VCaP (cell line): ENCODE results near the gene TWF2.

Experiments
- H3K27ac ChIP-seq: fragments of 450-650 bp; 2 replicates; pipeline ENCODE4 v1.5.1; 2017
- TF ChIP-seq, protein P1 (sequence below): fragments of 450-650 bp; conservative IDR thresholded peaks from 2 replicates; pipeline ENCODE4 v1.5.1; 2017; ENCODE audit warnings: mild to moderate bottlenecking, moderate library complexity

TWF2 gene

DNA sequence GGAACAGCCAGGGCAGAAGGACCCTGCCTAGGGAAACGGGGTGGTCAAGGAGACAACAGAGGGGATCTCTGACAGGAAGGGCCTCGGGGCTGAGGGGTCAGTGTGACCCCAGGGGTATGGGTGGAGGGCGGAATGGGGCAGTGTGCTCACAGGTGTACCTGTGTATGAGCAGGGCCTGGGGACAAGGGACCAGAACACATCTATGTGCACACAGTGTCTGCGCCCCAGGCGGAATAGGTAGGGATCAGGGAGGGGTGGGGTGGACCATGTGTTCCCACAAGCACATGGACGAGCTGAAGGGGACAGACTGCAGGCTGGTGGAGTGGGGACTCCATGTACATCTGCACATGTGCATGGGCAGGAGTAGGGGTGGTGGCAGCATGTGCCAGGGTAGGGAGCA lies 8.5 kb downstream of the TWF2 start:
- H3K27ac ChIP-seq = no peak overlapping the region

DNA sequence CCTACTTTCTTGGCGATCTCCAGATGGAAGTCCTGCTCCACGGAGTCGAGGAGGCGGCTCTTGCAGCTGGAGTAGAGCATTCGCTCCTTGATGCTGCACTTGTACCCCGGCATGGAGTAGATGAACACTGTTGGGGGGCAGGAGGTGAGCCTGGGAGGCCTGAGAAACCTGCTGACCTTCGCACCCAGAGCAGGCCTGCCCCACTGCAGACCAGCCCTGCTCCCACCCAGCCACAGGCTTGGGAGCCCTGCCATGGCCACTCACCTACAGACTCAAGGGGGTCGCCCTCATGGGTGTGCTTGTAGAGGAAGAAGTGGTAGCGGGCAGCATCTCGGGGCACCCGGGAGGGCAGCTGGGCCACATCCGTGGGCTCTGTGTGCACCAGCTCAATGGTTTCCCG lies 9.3 kb downstream of the TWF2 start:
- H3K27ac ChIP-seq = no peak overlapping the region
- TF ChIP-seq, protein P1, sequence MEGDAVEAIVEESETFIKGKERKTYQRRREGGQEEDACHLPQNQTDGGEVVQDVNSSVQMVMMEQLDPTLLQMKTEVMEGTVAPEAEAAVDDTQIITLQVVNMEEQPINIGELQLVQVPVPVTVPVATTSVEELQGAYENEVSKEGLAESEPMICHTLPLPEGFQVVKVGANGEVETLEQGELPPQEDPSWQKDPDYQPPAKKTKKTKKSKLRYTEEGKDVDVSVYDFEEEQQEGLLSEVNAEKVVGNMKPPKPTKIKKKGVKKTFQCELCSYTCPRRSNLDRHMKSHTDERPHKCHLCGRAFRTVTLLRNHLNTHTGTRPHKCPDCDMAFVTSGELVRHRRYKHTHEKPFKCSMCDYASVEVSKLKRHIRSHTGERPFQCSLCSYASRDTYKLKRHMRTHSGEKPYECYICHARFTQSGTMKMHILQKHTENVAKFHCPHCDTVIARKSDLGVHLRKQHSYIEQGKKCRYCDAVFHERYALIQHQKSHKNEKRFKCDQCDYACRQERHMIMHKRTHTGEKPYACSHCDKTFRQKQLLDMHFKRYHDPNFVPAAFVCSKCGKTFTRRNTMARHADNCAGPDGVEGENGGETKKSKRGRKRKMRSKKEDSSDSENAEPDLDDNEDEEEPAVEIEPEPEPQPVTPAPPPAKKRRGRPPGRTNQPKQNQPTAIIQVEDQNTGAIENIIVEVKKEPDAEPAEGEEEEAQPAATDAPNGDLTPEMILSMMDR = no peak

More for the DNA sequence above, 8.5 kb downstream of the TWF2 start:
- TF ChIP-seq, protein P1 = no peak

DNA sequence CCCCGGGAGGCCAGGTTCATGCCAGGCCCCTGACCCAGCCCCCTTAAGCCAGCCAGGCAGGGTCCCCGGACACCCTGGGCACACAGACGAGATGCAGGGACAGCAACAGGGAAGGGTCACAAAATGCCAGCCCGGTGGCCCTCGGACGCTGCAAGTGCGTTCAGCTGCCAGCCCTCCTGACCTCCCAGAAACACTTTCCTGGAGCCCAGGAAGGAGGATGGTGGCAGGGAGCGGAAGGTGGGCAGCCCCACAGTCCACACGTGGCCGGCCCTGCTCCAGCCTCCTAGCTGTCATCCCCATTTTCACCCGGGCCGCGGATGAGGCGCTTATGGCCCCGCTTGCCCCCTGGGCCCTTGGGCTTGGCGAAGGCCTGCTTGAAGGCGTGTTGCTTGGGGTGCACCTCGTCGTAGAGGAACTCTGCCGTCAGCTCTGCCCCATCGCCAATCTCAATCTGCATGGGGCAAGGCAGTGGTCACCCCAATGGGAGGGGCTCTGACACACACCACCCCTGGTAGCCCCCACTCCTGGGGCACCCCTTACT lies 10.1 kb downstream of the TWF2 start:
- TF ChIP-seq, protein P1 = no peak
- H3K27ac ChIP-seq = no peak overlapping the region

DNA sequence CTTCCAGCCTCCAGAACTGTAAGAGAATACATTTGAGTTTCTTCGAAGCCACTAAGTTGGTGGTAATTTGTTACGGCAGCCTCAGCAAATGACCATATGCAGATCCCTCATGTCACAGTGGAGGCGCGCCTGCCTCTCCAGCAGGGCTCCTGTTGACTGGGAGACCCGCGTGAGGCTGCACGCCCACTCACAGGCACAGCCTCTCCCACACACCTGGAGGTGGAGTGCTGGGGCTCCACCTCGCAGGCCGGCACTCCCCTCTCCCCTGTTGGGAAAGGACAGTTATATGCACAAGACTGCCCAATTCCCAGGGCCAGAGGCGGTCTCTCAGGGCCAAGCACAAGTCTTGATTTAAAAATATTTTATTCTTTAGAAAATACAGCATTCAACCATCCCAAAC lies 10.7 kb downstream of the TWF2 start:
- TF ChIP-seq, protein P1 = no peak
- no peak overlapping the region for H3K27ac ChIP-seq

DNA sequence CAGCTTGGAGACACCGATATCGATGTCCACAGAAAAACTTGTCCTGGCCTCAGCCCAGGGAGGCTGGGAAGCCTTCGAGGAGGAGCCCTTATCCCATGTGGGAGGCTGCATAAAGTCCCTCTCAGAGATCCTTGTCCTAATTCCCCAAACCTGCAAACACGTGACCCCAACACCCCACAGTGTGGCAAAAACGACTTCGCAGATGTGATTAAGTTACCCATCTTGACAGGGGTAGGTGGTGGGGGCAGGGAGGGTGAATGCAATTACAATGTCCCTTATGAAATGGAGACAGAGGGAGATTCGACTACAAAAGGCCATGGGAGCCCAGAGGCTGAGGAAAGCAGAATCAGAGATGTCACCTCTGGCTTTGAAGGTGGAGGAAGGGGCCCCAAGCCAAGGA lies 11.2 kb downstream of the TWF2 start:
- H3K27ac ChIP-seq = no peak overlapping the region

DNA sequence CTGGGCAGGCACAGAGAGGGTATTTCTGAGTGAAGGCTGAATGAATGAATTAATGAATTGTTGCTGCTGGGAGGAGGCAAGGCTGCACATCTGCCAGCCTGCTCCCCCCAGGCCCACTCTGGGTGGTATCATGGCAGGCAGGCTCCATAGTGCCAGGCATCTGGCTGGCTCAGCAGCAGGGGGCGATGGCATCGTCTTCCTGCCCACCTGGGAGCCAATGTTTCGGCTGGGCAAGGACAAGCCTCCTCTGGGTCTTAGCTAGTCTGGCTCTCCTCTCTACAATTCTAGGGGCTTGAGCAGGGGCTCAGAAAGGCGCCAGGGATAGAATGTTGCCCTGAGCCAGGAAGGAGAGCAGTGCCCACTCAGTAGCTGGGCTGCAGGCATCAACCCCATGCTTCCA lies 11.8 kb downstream of the TWF2 start:
- no peak overlapping the region for H3K27ac ChIP-seq
- TF ChIP-seq, protein P1 = no peak; the same call in 1 of the 2 replicates

More for the DNA sequence above, 11.2 kb downstream of the TWF2 start:
- TF ChIP-seq, protein P1 = no peak

DNA sequence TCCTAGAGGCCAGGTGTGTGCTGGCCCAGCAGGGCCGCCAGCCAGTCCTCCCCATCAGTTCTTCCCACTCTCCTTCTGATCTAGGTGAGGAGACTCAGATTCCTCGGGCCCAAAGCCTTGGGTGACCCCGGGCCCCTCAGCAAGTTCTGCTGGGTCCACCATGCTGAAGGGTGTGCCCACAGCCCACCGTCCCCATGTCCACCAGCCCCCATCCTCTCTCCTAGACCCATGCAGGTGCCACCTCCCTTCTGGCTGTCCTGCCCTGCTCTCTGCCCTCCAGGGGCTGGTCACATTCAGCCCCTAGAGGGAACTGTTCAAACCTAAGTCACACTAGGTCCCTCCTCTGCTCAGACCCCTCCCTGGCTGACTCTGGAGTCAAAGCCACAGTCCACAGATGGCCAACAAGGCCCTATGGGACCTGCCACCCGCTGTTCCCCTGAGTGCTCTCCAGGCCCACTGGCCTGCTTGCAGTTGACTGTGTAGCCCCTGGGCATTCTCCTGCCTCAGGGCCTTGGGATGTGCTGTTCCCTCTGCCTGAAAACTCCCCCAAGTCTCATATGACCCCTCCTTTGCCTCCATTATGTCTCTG lies 12.6 kb downstream of the TWF2 start:
- H3K27ac ChIP-seq = no peak overlapping the region
- TF ChIP-seq, protein P1 = no peak
